DMS153 (cell line): ENCODE measurements around the gene PPP1R9A.

ENCODE experiments used
- DNase-seq: peaks from one replicate; lab custom pipeline; 2025; lab: John Stamatoyannopoulos, UW

PPP1R9A gene

GRCh38 chr7:95035295-95035694, 127.9 kb downstream of the PPP1R9A start:
- DNase-seq = no peak

GRCh38 chr7:95041031-95041430, 133.6 kb downstream of the PPP1R9A start:
- DNase-seq = no peak

GRCh38 chr7:95045236-95045923, 138.0 kb downstream of the PPP1R9A start:
- no peak for DNase-seq

GRCh38 chr7:95046494-95047240, 139.3 kb downstream of the PPP1R9A start:
- DNase-seq = peak; percentile 20

- no peak for DNase-seq
Observed at GRCh38 chr7:95047291-95047690, 139.9 kb downstream of the PPP1R9A start.

- DNase-seq = no peak
Observed at GRCh38 chr7:95052566-95053094, 145.2 kb downstream of the PPP1R9A start.

GRCh38 chr7:95054386-95054785, 147.0 kb downstream of the PPP1R9A start:
- DNase-seq = no peak

GRCh38 chr7:95055295-95055694, 147.9 kb downstream of the PPP1R9A start:
- no peak for DNase-seq

GRCh38 chr7:95056107-95056739, 148.8 kb downstream of the PPP1R9A start:
- DNase-seq = no peak

- no peak for DNase-seq
Observed at GRCh38 chr7:95056901-95057300, 149.5 kb downstream of the PPP1R9A start.

- no peak for DNase-seq
Observed at GRCh38 chr7:95059842-95060313, 152.5 kb downstream of the PPP1R9A start.

- DNase-seq = no peak
Observed at GRCh38 chr7:95062901-95063300, 155.5 kb downstream of the PPP1R9A start.

- no peak for DNase-seq
Observed at GRCh38 chr7:95066737-95067530, 159.5 kb downstream of the PPP1R9A start.

- no peak for DNase-seq
Observed at GRCh38 chr7:95088536-95089215, 181.3 kb downstream of the PPP1R9A start.

- DNase-seq = no peak
Observed at GRCh38 chr7:95089414-95090315, 182.3 kb downstream of the PPP1R9A start.

GRCh38 chr7:95092324-95092723, 184.9 kb downstream of the PPP1R9A start:
- DNase-seq = no peak

- no peak for DNase-seq
Observed at GRCh38 chr7:95095259-95095965, 188.0 kb downstream of the PPP1R9A start.

- DNase-seq = no peak
Observed at GRCh38 chr7:95095966-95096540, 188.7 kb downstream of the PPP1R9A start.

GRCh38 chr7:95097291-95097690, 189.9 kb downstream of the PPP1R9A start:
- DNase-seq = no peak
